HL-60/S4 treated with retinoic acid at 250 ng/mL for 4 days and 3 days (cell line): ENCODE measurements around the gene ZNF385D.

Experiments used
- in situ Hi-C: fragments of 300-500 bp; cut with MboI; formaldehyde crosslinking; loops from 2 replicates; pipeline ENCODE4 v1.7.0; 2022; ENCODE audit warnings: low sequenced_read_pairs

ZNF385D gene

GRCh38 chr3:21618695-21619094 lies 132.3 kb downstream of the ZNF385D start:
- in situ Hi-C loops = no loop called here

- in situ Hi-C loops = no loop called here
Observed at GRCh38 chr3:21613372-21614070, 137.5 kb downstream of the ZNF385D start.

GRCh38 chr3:21601178-21601577 lies 149.8 kb downstream of the ZNF385D start:
- in situ Hi-C loops = no loop called here

GRCh38 chr3:21599890-21600289 lies 151.1 kb downstream of the ZNF385D start:
- in situ Hi-C loops = no loop called here

GRCh38 chr3:21592828-21593227 lies 158.2 kb downstream of the ZNF385D start:
- in situ Hi-C loops = no loop called here

- in situ Hi-C loops = no loop called here
Observed at GRCh38 chr3:21587894-21588293, 163.1 kb downstream of the ZNF385D start.

GRCh38 chr3:21585216-21585740 lies 165.7 kb downstream of the ZNF385D start:
- in situ Hi-C loops = no loop called here

GRCh38 chr3:21573291-21573690 lies 177.7 kb downstream of the ZNF385D start:
- in situ Hi-C loops = no loop called here

GRCh38 chr3:21564531-21564930 lies 186.5 kb downstream of the ZNF385D start:
- in situ Hi-C loops = no loop called here

GRCh38 chr3:21562243-21562642 lies 188.8 kb downstream of the ZNF385D start:
- in situ Hi-C loops = no loop called here

- in situ Hi-C loops = no loop called here
Observed at GRCh38 chr3:21561472-21561871, 189.5 kb downstream of the ZNF385D start.

- in situ Hi-C loops = no loop called here
Observed at GRCh38 chr3:21551019-21551418, 200.0 kb downstream of the ZNF385D start.

GRCh38 chr3:21544076-21544462 lies 206.9 kb downstream of the ZNF385D start:
- in situ Hi-C loops = no loop called here

- in situ Hi-C loops = no loop called here
Observed at GRCh38 chr3:21543380-21544075, 207.5 kb downstream of the ZNF385D start.

GRCh38 chr3:21542656-21543379 lies 208.2 kb downstream of the ZNF385D start:
- in situ Hi-C loops = no loop called here

GRCh38 chr3:21540265-21540664 lies 210.7 kb downstream of the ZNF385D start:
- in situ Hi-C loops = no loop called here

- in situ Hi-C loops = no loop called here
Observed at GRCh38 chr3:21534462-21534861, 216.5 kb downstream of the ZNF385D start.

GRCh38 chr3:21533002-21533401 lies 218.0 kb downstream of the ZNF385D start:
- in situ Hi-C loops = no loop called here

GRCh38 chr3:21531909-21532308 lies 219.1 kb downstream of the ZNF385D start:
- in situ Hi-C loops = no loop called here

- in situ Hi-C loops = no loop called here
Observed at GRCh38 chr3:21528291-21528995, 222.6 kb downstream of the ZNF385D start.

GRCh38 chr3:21526461-21526860 lies 224.5 kb downstream of the ZNF385D start:
- in situ Hi-C loops = no loop called here
